HG03039 (cell line): ENCODE measurements around the gene SSTR4.

Experiments
- ATAC-seq: cut with Tn5 transposase; IDR thresholded peaks from one replicate; pipeline ENCODE4 v1.9.1; 2021; ENCODE audit warnings: mild to moderate bottlenecking, moderate library complexity; ENCODE audit not compliant: unreplicated experiment

The SSTR4 gene

GRCh38 chr20:23083553-23084220 lies 48.6 kb downstream of the SSTR4 start:
- ATAC-seq = no peak

DNA sequence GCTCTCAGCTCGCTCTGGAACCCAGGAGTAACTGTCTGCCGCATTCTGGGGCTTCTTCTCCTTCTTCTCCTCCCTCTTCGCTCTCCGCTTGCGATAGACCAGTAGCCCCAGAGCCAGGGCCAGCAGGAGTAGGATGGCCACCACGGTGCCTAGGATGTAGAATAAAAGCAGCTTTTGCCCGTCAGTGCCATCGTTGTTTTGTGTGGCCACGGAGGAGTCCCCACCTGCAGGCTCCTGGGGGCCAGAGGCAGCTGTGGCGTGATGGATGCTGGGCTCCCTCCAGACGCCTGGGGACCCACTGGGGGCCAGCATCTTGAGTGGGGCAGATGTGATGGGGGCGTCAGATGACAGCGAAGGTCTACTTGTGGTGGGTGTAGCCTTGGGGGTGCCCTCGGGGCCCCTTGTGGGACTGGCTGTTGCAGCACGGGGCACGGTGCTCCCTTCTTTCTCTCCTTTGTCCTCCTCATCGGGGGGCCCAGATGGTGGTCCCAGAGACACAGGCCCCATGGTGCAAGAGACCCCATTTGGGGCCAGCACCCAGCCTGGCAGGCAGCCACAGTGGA lies 49.3 kb downstream of the SSTR4 start:
- no peak for ATAC-seq

- ATAC-seq = no peak
These were observed 49.8 kb downstream of the SSTR4 start for GRCh38 chr20:23084845-23085365.

- no peak for ATAC-seq
These were observed 50.4 kb downstream of the SSTR4 start for GRCh38 chr20:23085436-23086055.

DNA sequence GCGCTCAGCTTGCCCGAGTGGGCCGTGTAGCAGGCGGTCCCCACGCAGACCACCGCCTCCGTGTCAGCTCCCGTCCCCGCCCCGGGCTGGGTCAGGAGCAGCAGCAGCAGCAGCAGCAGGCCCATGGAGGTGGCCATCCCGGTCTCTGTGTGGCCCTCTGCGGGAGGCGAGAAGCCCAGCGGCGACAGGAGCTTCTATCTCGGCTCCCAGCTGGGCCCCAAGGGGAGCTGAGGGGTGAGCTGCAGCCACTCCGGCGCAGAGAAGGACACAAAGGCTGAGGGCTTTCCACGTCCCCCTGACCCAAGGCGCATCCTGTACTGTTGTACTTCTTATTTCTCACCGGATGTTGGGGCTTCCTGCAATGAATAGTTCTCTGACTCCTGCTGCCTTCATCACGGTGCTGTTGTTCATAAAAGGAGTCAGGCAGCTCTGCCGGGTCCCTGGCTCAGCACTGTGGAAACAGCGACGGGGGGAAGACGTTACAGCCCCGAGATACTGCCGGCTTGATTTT lies 51.0 kb downstream of the SSTR4 start, which contains the start of gene CD93:
TSS of gene CD93 (minus strand) at position 269 of the 511 bp plus-strand sequence. CDS start at position 137, 132 bp downstream.
- ATAC-seq = no peak

DNA sequence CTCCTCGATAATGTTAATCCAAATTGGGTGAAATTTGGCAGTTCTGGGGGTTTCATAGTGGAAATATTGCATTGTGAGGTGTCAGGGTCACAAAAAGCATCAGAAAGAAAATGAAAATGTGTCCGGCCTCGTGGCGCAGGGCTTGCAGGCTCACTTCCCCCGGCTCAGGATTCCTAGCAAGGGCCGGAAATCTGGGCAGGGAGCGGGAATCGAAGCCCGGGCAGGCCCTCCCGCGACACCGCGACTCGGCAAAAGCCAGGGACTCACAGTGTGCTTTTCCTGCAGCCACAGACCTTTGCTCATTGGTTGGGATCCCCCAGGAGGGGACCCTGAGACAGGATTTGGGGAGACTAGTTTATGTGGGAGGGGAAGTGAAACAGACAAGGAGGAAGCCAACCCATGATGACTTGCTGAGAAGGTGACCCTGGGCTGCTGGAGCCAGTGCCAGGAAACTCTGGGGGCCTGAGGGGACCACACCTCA lies 51.9 kb downstream of the SSTR4 start:
- no peak for ATAC-seq

DNA sequence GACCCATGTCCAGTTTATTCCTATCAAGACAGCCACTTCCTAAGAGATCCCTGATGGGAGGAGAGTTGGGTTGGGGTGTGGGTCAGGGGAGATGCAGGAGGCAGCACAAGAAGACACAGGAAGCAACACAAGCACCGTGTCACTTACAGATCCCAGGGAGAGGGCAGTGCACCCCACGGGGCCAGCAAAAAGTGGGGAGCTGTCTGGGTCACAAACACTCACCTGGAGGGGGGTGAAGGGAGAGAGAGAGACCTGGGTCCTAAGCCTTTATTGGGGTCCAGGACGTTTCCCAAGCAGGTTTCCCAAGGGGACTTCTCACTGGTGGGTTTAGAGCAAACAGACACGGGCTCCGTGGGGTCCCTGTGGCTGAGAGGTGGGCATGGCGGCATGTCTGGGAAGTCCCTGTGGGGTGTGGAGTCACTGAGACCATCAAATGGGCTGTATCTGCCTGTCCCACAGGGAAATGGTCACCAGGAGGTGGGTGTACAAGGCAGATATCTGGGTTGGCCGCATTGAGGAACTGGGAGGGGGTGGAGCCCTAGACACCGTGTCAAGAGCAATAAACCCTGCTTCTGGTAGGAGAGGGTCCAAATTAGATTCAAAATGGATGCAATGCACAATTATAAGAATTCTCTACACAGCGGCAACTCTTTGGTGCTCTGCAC lies 52.6 kb downstream of the SSTR4 start:
- no peak for ATAC-seq
